ENCODE data around the gene SUPT3H.

- TF ChIP-seq POLR2A (IDR thresholded peaks at IDR 0.05), result no peak
- no peak for TF ChIP-seq CTCF (IDR thresholded peaks at IDR 0.05)
- TF ChIP-seq EP300 (IDR thresholded peaks at IDR 0.05), result no peak
Observed at GRCh38 chr6:45272626-45273025, 105.1 kb downstream of the SUPT3H start.

Data from ovary (tissue), 3 donors.